Erythroblast (primary cell): ENCODE data around the gene RBM15.

Experiments used
- GATA1 ChIP-seq: IDR thresholded peaks from 2 replicates; pipeline ENCODE4 v1.6.1; 2011; ENCODE audit warnings: low read depth, mild to moderate bottlenecking, control low read depth, low read length, moderate library complexity
- POLR2A ChIP-seq: IDR thresholded peaks from 2 replicates; pipeline ENCODE4 v1.6.1; 2011; ENCODE audit warnings: mild to moderate bottlenecking, low read length

GRCh38 chr1:110324667-110325066 lies 14.5 kb upstream of the RBM15 start:
- TF ChIP-seq POLR2A (no peak), GATA1 (no peak)
